Motor neuron (in vitro differentiated cells): ENCODE results near the gene EFNA1. TPM values are rescaled to one million over a fixed set of nuclear protein-coding genes. Genes with fewer than 3 reads are reported as not detected.

Experiments used
- ATAC-seq, 8 experiments: fragments of 200-7000 bp; cut with Tn5 transposase; replicated peaks in 6 of 8; 2 replicates each; pipeline ENCODE4 v1.8.0; 2021; ENCODE audit warnings: mild to moderate bottlenecking in 8 of 8, moderate library complexity in 8 of 8
- H3K27ac ChIP-seq, 2 donors: fragments of 250-450 bp; sonication (Bioruptor Pico); 2 replicates each; pipeline ENCODE4 v1.9.0; 2021; ENCODE audit warnings: antibody characterized with exemption in 2 of 2, mild to moderate bottlenecking in 2 of 2, moderate library complexity in 1 of 2
- H3K4me1 ChIP-seq, 2 donors: fragments of 250-450 bp; sonication (Bioruptor Pico); replicated peaks in 1 of 2; 2 replicates each; pipeline ENCODE4 v1.6.1; 2021; ENCODE audit warnings: antibody characterized with exemption in 2 of 2, mild to moderate bottlenecking in 2 of 2, moderate library complexity in 1 of 2
- H3K4me3 ChIP-seq, 5 donors: fragments of 250-450 bp; sonication (Bioruptor Pico); 2 replicates each; pipeline ENCODE4 v1.9.0; 2021; ENCODE audit warnings: antibody characterized with exemption in 5 of 5, mild to moderate bottlenecking in 5 of 5, moderate library complexity in 4 of 5
- WGBS, 10 experiments: fragments of 450-650 bp; shearing (Covaris generic); methylation state at CpG; one replicate each; pipeline ENCODE4 v1.0.0; 2022; 5-methylcytosine and 5-hydroxymethylcytosine counted together
- in situ Hi-C, 9 experiments: fragments of 400-800 bp; cut with MboI; loops; one replicate each; pipeline ENCODE4 v1.15.0; 2021; ENCODE audit warnings: low sequenced_read_pairs in 9 of 9, low pct_unique_long_range_greater_than_20kb in 2 of 9; ENCODE audit not compliant: unreplicated experiment in 9 of 9
- total RNA-seq, 8 experiments: library from RNA; unstranded; fragments of 300-600 nt; gene quantifications; 2 replicates each; pipeline versions ENCODE4 v1.2.3 to v1.2.4, GENCODE V29; 2022

EFNA1 gene
- total RNA-seq: 10 to 100 TPM in 2 of 8 experiments, 1 to 10 TPM in 5, under 1 TPM in 1; 0.92 to 61.0 (median 1.6) TPM

- peaks cover 26 to 38% of the 10 kb centered on the region in 2 donors for H3K4me1 ChIP-seq
- in situ Hi-C loops: no loop called here
- no peak within 1 kb of the TSS for H3K27ac ChIP-seq
- ATAC-seq: peak; percentile 59 to 70 (median 64)
- WGBS, 10 experiments: 0 to 30% (median 0%) methylated on average over 2 to 12 of the region's 76 CpGs; no CpG with 5 or more reads in 5 of the 10 experiments
- peak within 1 kb of the TSS; percentile 26 to 46 (median 33) for H3K4me3 ChIP-seq
Observed at GRCh38 chr1:155127105-155127966, at the start of gene EFNA1. EFNA1 (plus strand) TSS chr1:155127876; CDS start chr1:155127978, 102 bp downstream.

GRCh38 chr1:155078469-155079209 is 49.0 kb upstream of the EFNA1 start, which contains the start of gene EFNA3:
EFNA3 (plus strand) TSS chr1:155078837; CDS start chr1:155078942, 105 bp downstream.
- peaks cover 51 to 56% of the 10 kb centered on the region in 2 donors for H3K4me1 ChIP-seq
- peak within 1 kb of the TSS; percentile 60 to 84 (median 80) for H3K4me3 ChIP-seq
- ATAC-seq: peak; percentile 24 to 64 (median 40)
- in situ Hi-C loops: no loop called here
- peak within 1 kb of the TSS; percentile 92 to 98 for H3K27ac ChIP-seq
- 11 to 60% (median 17%) methylated on average over 1 to 4 of the region's 59 CpGs; no CpG with 5 or more reads in 7 of the 10 experiments for WGBS, 10 experiments

GRCh38 chr1:155079210-155079486 is 48.5 kb upstream of the EFNA1 start:
- Histone ChIP-seq H3K27ac (peak overlapping the region; percentile 92 to 98), H3K4me1 (peaks cover 55 to 56% of the 10 kb centered on the region in 2 donors), H3K4me3 (peak overlapping the region; percentile 60 to 84 (median 80))
- in situ Hi-C loops: no loop called here
- 2% methylated on average over 7 of the region's 10 CpGs; no CpG with 5 or more reads in 9 of the 10 experiments for WGBS, 10 experiments
- ATAC-seq: peak in 2 of 8 experiments; percentile 0 to 3

- H3K4me3 ChIP-seq: peak overlapping the region; percentile 60 to 84 (median 80)
- H3K27ac ChIP-seq: peak overlapping the region; percentile 92 to 98
- ATAC-seq: peak in 5 of 8 experiments; percentile 1 to 6 (median 3)
- 0 to 2% (median 0%) methylated on average over 1 to 22 of the region's 67 CpGs; no CpG with 5 or more reads in 5 of the 10 experiments for WGBS, 10 experiments
- peaks cover 58 to 59% of the 10 kb centered on the region in 2 donors for H3K4me1 ChIP-seq
- in situ Hi-C loops: no loop called here
Observed at GRCh38 chr1:155079487-155080311, 48.0 kb upstream of the EFNA1 start.

GRCh38 chr1:155080312-155081228 is 47.1 kb upstream of the EFNA1 start:
- WGBS, 10 experiments: 0% methylated on average over 1 to 8 of the region's 71 CpGs; no CpG with 5 or more reads in 8 of the 10 experiments
- Histone ChIP-seq H3K27ac (peak overlapping the region; percentile 92 to 98), H3K4me1 (peaks cover 52% of the 10 kb centered on the region in 2 donors), H3K4me3 (peak overlapping the region; percentile 60 to 84 (median 80))
- in situ Hi-C loops: no loop called here
- peak in 5 of 8 experiments; percentile 24 to 44 (median 28) for ATAC-seq

GRCh38 chr1:155081472-155082300 is 46.0 kb upstream of the EFNA1 start:
- H3K27ac ChIP-seq: peak overlapping the region; percentile 23 to 24
- WGBS, 10 experiments: 0 to 24% (median 8%) methylated on average over 1 to 30 of the region's 68 CpGs
- ATAC-seq: peak in 4 of 8 experiments; percentile 2 to 12 (median 6)
- peaks cover 48 to 50% of the 10 kb centered on the region in 2 donors for H3K4me1 ChIP-seq
- H3K4me3 ChIP-seq: peak overlapping the region; percentile 60 to 84 (median 80)
- in situ Hi-C loops: no loop called here

GRCh38 chr1:155082301-155083051 is 45.2 kb upstream of the EFNA1 start:
- H3K4me1 ChIP-seq: peaks cover 42 to 47% of the 10 kb centered on the region in 2 donors
- 23 to 80% (median 31%) methylated on average over 1 to 6 of the region's 36 CpGs; no CpG with 5 or more reads in 5 of the 10 experiments for WGBS, 10 experiments
- H3K27ac ChIP-seq: peak overlapping the region in 1 of 2 donors; percentile 24
- in situ Hi-C loops: no loop called here
- peak overlapping the region; percentile 60 to 84 (median 80) for H3K4me3 ChIP-seq
- no peak for ATAC-seq

GRCh38 chr1:155083052-155083541 is 44.6 kb upstream of the EFNA1 start:
- no peak for ATAC-seq

GRCh38 chr1:155083865-155084721 is 43.6 kb upstream of the EFNA1 start:
- H3K4me3 ChIP-seq: peak overlapping the region; percentile 44 to 70 (median 56)
- peaks cover 37 to 40% of the 10 kb centered on the region in 2 donors for H3K4me1 ChIP-seq
- ATAC-seq: peak in 3 of 8 experiments; percentile 6 to 39 (median 30)
- peak overlapping the region in 1 of 2 donors; percentile 2 for H3K27ac ChIP-seq
- 8 to 67% (median 40%) methylated on average over 2 to 13 of the region's 21 CpGs; no CpG with 5 or more reads in 1 of the 10 experiments for WGBS, 10 experiments
- in situ Hi-C loops: no loop called here

More at GRCh38 chr1:155083052-155083541, 44.6 kb upstream of the EFNA1 start:
- 50 to 82% (median 73%) methylated on average over 1 to 6 of the region's 6 CpGs; no CpG with 5 or more reads in 6 of the 10 experiments for WGBS, 10 experiments
- in situ Hi-C loops: no loop called here
- H3K27ac ChIP-seq: no peak overlapping the region
- peaks cover 41 to 44% of the 10 kb centered on the region in 2 donors for H3K4me1 ChIP-seq
- H3K4me3 ChIP-seq: peak overlapping the region in 2 of 5 donors; percentile 60 to 80
